DMS153 treated with DMSO at 0.1 percent for 48 hours (cell line): ENCODE data around the gene TRIM47.

Source experiments
- DNase-seq: peaks from one replicate; lab custom pipeline; 2025; ENCODE audit not compliant: unreplicated experiment; lab: John Stamatoyannopoulos, UW

TRIM47 gene

DNA sequence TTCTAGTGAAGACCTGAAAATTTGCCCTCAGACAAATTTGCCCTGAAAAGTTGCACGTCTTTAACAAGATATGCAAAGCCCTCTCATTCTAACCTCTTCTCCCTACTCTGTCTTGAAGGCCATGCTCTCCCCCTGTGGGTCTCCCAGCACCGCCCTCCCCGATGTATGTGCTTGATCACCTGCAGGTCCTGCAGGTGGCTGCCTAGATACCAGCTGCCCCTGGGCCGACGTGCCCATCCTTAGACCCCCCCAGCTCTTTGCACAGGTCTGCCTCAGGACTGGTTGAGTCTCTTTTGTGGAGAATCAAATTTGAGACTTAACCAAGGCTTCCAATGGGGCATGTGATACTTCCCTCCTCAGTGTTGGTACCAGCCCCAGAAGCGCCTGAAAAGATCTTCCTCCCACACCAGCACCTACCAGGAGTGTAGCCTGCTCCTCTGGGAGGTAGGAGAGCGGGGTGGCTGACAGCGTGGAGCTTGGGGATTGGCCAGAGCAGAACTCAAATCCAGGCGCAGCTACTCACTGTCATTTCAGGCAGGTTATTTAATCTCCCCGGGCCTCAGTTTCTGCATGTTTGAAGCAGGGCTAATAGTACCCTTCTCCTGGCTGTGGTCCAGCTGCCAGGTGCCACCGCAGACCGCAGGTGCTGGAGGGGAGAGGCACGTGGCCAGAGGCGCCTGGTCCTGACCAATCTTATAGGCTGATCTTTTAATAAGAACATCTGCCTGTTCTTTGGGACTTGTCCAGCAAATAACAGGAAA, 30.9 kb upstream of the TRIM47 start:
- DNase-seq = peak; percentile 87

DNA sequence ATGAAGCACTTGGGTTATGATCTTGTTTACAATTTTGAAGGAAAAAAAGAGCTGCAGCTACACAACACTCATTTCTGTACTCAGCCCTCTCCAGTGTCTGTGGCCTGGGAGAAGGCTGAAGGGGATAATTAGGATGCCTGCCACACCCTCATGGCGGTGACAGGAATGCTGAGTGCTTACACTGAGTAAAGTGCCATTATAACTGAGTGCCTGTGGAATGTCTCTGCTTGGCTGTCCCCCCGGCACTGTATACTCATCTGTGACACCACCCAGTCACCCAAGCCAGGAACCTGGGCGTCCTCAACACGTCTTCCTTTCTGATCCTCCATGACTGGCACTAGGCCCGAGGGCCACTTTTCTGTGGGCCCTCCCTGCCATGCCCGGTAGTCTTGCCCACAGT, 29.8 kb upstream of the TRIM47 start:
- peak; percentile 51 for DNase-seq

DNA sequence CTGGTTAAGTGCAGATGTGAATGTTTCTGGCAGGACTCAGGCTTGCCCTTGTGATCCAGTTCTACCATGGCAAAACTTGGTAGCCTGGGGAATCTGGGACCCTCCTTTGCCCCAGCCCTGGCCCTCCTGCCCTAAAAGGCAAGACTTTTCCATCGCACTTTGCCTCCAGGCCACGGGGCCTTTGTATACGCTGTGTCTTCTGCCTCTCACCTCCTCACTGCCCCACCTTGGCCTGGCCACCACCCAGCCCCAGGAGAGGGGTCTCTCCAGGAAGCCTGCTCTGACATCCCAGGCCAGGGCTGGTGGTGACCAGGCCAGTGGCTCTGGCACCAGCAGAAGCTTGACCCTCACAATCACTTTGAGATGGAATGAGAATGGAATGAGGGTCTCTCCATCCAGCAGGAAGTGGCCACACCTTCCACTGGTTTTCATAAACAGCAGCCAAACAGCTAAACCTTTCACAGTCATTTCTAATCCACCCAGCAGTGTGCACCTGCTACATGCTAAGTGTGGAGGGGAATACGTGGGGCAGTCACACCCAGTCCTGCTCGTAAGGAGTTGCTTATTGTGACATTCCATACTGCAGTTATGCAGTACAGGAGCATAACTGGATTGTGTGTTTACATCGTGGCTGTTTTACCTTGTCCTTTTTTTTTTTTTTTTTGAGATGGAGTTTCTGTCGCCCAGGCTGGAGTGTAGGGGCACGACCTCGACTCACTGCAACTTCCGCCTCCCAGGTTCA, 27.9 kb upstream of the TRIM47 start:
- DNase-seq = no peak

DNA sequence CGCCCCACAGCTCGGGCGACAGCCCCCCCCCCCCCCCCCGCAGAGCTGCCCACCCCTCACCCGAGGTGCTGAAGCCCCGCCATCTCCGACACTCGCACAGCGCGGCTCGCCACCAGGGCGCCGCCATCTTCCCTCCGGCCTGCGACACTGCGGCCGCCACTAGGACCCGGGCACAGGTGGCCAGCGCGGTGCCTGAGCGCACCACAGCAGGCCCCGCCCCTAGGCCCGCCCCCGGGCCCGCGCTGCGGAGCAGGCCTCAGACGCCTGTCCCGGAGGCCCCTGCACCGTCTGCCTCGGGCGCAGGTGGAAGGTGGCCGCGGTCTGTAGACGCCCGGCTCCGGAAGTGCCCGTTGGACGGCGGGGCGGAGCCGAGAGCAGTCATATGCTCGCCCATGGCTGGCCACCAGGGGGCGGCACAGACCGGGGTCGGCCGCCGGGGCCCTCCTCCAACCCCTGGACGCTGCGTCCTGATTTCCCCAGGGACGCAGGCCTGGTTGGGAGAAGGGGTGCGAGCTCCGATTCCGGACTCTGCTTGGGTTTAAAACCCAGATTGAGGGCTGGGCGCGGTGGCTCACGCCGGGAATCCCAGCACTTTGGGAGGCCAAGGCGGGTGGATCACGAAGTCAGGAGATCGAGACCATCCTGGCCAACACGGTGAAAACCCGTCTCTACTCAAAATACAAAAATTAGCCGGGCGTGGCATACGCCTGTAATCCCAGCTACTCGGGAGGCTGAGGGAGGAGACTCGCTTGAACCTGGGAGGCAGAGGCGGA, 26.6 kb upstream of the TRIM47 start, which contains the start of gene MRPL38:
MRPL38 (minus strand) TSS at position 136 of the 773 bp plus-strand sequence; CDS start at position 127, 9 bp downstream.
- peak; percentile 90 for DNase-seq

DNA sequence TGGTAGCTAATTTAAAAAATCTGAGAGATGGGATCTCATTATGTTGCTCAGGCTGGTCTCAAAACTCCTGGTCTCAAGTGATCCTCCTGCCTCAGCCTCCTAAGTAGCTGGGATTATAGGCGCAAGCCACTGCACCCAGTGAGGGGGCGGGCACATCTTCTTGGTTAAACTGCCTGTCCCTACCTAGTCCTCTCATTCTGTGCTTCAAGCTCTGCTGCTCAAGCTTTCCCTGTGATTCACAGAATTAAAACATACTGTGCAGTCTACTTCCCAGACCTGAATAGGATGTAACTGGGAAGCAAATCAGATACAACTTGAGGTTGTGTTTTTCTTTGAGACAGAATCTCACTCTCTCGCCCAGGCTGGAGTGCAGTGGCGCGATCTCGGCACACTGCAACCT, 24.0 kb upstream of the TRIM47 start:
- no peak for DNase-seq

DNA sequence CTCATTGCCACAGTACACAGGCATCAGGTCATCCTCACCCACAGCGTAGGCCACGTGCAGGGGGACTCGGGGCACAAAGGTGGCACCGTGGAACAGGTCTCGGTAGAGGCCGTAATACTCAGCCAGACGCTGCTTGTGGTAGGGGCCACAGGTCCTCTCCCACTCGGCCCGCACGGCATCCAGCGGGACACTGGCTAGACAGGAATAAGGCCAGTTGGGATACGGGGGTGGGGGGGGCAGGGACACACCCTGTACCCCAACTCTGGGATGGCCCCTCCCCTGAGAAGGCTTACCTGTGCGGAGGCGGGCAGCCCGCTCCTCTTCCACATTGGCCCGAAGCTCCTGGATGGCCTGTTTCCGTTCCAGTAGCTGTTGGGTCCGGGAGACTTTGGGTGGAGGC, 23.3 kb upstream of the TRIM47 start:
- DNase-seq = no peak

DNA sequence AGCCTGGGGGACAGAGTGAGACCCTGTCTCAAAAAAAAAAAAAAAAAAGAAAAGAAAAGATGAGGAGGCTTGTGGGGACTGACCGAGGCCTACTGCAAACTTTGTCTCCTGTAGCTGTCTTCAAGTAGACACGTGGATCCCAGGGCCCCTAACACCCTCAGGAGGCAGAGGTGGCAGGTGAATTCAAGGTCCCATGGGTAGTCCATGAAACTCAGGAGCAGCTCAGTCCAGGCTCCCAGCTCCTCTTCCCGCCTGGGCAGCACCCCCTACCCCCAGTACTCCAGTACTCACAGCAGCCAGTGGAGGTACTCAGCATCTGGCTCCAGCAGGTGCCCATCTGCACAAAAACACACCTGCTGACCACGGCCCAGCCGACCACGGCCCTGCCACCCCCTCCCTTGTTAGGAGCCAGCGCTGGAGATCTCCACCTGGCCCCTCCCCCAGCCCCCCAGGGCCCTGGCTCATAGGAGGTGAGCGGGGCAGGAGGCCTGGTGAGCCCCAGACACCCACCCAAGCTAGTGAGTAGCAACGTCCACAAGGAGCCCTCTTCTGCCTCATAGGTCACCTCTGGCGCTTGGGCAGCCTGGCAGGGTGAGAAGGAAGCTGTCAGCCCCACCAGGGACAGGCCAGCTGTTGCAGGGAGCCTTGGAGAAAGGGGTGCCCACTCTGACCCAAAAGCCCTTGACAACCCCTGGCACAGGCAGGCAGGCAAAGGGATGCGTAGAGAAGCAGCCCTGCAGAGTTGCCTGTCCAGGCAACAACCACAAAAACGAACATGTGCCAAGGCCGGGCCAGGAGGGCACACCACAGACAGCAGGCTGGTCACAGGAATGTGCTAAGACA, 22.5 kb upstream of the TRIM47 start:
- no peak for DNase-seq

DNA sequence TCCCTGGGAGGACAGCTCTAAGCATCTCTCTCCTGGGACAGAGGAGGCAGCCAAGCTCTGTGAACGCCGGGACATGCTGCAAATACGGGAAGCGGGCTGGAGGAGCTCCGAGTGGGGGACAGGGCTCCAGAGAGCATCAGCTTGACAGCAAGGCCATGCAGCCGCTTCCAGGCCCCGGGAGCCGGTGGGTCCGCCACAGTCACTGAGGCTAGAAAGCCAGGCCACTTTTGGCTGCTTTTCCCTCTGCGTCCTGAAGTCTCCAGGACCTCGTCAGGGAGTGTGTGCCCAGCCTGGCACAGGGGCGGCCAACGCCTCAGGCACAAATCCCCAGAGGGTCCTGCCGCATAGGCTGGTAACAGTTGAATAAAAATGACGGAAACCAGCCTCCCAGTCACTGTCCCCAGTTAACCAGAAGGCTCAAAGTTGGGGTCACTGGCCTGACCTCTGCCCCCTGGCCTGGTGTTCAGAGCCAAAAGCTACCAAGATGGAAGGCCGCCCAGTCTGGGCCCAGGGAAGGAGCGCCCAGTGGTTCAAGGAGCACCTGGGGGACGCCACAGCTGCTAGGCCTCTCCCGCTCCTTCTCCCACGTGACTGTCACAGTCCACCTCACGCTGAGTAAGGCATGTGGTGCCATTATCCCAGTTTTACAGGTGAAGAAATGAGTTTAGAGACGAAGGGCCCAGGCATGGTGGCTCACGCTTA, 21.5 kb upstream of the TRIM47 start:
- DNase-seq = no peak

DNA sequence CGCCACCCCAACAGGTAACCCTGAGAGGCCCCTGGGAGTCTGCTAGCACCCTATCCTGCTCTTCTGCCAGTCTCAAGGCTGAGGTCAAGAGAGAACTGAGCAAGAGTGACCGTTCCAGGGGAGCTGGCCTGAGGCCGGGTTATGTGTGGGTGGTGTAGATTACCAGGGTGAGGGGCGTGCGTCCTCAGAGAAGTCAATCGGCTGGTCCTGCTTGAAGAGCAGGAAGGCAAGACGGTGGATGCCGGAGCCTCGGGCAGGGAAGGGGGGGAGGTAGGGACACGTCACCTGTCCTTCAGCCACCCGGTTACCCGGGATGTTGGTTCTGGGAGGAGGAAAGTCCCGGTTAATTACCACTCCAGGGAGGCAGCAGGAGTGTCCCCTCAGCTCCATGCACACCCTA, 21.0 kb upstream of the TRIM47 start:
- DNase-seq = no peak

DNA sequence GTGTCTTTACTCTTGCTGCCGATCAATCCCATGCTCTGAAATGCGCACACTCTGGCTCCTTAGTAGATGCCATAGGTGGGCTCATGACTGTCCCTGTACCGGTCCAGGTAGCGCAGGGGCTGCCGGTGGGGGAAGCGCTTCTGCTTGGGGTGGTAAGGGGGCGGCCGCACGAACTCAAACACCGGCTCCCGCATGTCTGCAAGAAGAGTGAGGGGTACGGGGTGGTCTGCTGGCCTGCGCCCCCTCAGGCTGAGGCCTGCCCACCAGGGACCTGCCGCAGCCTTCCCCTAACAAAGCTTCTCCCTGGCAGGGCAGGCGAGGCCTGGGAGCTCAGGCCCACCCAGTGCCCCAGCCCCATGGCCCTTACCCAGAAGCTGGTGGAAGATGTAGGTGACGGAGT, 20.4 kb upstream of the TRIM47 start:
- no peak for DNase-seq

DNA sequence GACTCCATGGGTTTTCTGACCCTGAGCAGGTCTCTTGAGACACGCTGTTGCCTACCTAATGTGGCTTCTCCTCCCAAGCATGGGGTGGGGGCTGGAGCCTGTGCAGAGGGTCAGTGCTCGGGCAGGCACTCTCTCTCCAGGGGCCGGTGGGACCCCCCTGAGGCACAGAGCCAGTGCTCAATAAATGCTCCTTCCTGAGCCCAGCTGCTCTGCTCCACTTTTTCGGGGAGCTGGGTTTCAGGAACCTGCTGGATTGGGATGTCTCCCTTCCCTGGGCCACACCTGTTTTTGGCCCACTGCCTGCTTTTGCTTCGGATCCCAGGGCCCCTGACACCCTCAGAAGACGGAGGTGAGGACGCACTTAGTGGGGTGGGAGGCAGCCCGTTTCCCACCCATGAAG, 19.7 kb upstream of the TRIM47 start:
- DNase-seq = no peak

DNA sequence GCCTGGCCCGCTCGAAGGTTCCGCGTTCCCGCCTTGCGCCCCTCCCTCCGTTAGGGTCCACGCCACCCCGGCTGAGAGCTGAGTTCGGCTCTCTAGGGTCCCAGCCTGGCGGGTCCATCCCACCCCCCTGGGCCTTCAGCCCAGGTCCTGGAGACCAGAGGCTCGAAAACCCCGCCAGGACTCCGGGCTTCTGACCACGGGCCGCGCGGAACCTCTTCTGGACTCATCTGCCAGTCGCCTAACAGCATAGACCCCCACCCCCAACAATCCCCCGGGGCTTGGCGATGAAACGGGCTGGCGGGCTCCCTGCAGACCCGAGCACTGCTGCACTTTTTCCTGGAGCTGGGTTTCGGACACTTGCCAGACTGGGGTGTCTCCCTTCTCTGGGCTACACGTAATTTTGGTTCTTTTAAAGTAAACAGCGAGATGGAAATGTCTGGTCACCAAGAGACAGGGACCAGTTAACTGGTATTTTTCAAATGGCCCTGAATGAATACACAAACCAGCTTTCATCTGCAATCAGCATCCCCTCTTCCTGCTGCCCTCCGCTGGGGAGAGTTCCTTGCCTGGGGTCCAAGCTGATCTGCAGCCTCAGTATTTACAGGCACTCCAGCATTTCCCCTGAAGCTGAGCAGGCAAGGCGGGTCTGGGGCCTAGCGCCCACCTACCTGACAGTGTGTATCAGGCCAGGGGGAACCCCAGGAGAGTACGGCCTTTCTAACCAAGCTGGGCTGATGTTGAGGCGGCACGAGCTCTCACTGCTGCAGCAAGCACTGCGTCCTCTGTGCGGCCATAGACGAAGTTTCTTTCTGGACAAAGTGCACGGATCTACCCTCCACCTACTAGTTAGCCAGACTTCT, 19.0 kb upstream of the TRIM47 start:
- no peak for DNase-seq

DNA sequence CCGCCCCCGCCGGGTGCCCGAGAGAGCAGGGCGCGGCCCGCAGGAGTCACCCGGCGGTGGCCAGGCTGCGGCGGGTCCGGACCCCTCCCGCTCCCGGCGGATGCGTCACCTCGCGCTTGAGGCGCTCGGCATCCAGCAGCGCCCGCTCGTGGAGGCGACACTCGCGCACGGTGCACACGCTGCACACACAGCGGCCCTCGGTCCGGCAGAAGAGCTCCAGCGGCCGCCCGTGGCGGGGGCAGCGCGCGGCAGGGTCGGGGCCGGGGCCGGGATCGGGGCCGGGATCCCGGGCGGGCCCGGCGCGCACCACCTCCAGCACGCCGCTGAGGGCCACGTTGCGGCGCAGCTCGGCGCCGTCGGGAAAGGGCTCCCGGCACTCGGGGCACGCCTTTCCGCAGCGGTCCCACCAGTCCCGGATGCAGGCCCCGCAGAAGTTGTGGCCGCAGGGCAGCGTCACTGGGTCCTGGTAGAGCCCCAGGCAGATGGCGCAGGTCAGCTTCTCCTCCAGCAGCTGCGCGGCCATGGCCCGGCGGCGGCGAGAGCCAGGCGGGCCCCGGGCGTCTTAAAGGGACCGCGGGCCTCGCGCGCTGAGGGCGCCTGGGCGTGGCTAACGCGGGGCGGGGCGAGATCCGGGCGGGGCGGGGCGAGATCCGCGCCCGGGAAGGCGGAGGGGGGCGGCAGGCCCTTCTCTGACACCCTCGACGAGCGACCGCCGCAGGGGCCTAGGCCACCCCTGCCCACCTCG, 18.2 kb upstream of the TRIM47 start, which contains the start of gene TRIM65:
TRIM65 (minus strand) TSS at position 537 of the 745 bp plus-strand sequence; CDS start at position 523, 14 bp downstream.
- DNase-seq = peak; percentile 12

DNA sequence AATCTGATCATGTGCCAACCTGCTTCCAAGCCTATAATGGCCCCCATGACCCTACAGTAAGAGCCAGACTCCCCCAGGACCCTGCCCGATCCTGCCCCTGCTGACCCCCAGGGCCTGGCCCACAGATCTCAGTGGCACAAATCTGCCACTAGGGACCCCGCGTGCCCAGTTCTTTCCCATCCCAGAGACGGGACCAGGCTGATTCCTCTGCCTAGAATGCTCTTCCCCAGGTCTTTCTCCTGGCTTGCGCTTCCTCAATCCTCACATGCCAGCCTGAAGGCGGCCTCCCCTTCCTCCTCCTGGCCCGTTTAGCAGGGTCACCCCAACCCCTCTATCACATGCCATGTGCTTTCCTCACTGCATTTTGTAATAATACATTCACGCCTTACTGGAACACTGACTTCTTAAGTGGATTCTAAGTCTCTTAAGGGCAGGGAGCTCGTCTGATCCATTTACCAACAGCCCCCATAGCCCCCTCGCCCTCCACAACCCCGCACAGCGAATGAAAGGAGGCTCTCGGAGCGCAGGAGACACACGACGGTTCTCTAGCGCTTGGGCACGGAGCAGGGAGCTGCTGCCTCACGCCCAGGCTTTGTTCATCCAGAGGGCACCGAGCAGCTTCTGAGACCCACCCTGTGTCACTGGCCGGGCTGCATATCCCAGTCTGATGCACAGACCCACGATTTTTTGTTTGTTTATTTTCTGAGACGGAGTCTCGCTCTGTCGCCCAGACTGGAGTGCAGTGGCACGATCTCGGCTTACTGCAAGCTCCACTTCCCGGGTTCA, 17.2 kb upstream of the TRIM47 start:
- DNase-seq = no peak

DNA sequence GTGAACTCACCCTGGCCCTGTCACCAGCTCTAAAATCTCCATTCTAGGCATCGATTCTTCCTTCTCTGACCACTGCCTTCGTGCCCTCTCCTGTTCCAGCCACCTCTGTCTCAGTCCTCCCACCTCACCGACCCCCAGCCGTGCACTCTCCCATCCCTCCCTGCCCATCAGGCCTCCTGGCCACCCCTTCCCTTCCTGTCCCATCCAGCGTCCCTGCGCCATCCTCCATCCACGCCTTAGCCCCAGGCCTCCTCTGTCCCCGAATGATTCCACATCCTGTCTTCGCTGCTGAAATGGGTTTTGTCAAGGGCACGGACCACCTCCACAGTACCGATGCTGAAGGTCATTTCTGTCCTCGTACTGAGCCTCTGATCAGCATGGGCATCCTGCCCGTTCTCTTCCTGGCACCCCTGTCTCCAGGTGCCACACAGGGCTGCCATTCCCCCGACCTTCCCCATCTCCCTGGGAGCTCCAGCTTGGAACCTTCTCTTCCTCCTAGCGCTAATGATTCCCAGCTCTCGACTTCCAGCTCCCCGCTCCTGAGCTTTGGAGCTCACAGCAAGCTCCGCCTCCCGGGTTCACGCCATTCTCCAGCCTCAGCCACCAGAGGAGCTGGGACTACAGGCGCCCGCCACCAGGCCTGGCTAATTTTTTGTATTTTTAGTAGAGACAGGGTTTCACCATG, 15.8 kb upstream of the TRIM47 start:
- no peak for DNase-seq

DNA sequence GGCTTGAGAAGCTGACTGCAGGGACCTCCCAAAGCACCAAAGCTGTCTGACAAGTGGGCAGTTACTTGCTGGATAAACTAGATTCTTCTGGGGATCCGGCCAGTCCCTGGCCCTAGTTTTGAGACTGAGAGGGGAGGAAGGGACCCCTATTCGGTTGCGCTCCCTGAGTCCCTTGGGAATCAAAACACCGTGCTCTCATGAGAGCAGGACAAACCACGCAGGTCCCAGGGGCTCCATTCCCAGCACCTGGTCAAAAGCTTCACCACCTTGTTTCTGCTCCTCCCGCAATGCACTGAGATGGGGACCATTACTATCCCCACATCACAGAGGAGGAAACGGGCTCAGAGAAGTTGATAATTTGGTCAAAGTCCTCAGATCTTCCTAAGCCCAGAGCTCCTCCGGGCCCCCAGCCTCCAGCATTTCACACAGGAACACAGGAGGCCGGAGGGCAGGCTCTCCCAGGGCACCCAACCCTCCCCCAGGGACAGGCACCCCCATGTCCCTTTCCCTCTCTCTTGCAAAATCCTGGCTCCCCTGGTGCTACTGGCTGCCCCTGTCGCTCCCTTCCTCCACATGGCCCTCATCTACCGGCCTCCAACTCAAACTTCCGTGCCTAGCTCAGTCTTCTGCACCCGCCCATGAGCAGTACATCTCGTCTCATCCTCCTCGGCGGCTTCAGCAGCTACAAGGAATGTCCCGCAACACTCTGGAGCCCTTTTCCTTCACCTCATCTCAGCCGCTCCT, 15.1 kb upstream of the TRIM47 start:
- no peak for DNase-seq
